ENCODE measurements around the gene ST7. TPM values are rescaled to one million over a fixed set of nuclear protein-coding genes. Genes with fewer than 3 reads are reported as not detected.

ST7 gene
- polyA plus RNA-seq, 4 donors, result 24.0 to 27.5 (median 26.1) TPM

Other genes with a start within 250 kb of the ST7 start
- 100 to 1,000 TPM; 158 to 221 (median 194) TPM for gene CAPZA2, start 90.9 kb upstream of the ST7 start, polyA plus RNA-seq (ENCODE audit: insufficient read length in 4 of 4)